Measurements from ENCODE around the gene CDK9. TPM values are rescaled to one million over a fixed set of nuclear protein-coding genes. Genes with fewer than 3 reads are reported as not detected.

Gene CDK9
- polyA plus RNA-seq, 1 donor from 2014 or later = 65.3 TPM

DNA sequence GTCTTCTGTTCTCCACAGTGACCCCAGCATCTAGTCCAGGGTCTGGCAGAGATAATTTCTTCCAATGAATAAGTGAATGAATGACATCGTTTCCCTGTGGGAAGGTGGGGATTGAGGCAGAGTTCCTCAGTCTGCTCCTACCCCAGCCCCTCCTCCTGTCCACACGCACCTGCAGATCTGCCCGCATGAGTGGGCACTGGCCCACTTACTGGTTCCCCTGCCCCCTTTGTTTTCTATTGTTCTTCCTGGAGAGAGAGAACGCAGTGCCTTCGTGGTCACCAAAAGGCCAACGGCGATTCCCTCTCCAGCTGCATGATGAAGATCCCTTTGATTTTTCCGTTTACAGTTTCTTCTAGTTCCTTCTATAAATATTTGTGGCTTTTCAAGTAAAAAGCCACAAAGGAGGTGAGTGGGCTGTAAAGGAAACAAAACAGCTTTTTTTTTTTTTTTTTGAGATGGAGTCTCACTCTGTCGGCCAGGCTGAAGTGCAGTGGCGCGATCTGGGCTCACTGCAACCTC, 11.1 kb downstream of the CDK9 start:
- Mint-ChIP-seq H3K27ac (peak overlapping the region; percentile 33 to 85 (median 81)), H3K36me3 (no peaks in the 10 kb centered on the region), H3K4me1 (peaks cover 13 to 24% (median 20%) of the 10 kb centered on the region in 3 donors), H3K4me3 (peak overlapping the region; percentile 56 to 90 (median 78)), H3K27me3 (no peaks in the 10 kb centered on the region), H3K9me3 (no peaks in the 10 kb centered on the region)

DNA sequence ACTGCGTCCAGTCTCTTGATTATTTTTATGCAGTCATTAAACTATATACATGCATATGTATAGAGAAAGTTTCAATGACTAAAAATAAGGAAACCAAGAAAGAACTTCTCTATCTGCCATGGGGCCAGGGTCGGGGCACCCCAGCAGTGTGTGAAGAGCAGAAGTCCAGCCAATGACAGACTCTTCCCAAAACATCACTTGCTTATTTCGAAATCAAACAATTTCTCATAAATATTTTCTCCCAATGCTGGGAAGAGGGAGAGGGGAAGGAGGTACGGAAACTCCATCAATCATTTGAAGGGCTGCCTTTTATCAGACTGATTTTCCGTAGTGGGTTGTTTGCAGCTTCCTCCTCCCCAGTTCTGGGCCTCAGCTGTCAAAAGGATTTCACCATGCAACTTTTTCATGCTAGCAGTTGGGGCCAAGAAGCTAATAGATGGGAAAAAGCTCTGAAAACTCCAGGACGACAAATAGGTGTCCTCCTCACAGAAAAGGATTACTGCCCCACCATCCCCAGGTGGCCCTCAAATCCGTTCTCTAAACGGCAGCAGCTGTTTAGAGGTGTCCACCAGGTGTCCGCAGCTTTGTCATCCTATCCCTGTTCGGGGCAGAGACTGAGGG, 16.2 kb downstream of the CDK9 start:
- Mint-ChIP-seq H3K4me1 (peaks cover 13 to 28% (median 16%) of the 10 kb centered on the region in 3 donors), H3K36me3 (peaks cover 3% of the 10 kb centered on the region)

DNA sequence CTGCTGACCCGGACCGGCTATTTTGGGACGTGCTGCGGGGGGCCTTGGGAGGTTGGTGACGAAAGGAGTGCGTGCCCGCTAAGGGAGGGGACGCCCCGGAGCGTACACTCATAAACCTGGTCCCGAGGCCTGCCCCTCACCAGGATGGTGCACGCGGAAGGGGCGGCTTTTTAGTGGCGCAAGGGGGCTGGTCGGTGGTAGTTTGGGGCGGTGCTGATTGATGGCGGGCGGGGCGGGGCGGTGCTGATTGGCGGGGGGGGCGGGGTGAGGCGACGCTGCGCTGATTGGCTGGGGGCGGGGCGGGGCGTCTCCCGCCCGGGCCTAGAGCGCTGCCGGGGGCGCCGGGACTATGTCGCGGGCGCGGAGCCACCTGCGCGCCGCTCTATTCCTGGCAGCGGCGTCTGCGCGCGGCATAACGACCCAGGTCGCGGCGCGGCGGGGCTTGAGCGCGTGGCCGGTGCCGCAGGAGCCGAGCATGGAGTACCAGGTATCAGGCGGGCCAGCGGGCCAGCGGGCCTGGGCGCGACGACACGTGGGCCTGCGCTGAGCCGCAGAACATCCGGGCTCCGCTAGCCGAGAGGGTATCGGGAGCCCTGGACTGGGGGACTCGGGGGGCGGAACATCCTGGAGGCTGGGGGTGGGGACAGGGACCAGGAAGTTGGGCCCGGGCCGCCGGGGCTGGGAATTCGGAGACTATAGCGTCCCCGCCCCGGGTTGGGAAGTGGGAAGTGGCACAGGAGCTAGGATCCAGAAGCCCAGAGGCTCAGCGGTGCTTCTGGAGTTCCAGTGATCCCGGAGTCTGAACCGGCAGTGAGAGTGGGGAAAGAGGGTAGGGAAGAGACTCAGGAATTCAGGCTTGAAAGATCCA, 17.0 kb downstream of the CDK9 start, which contains the start of gene FPGS:
Gene FPGS, plus strand, starts transcription at position 307 of the 868 bp plus-strand sequence. Its CDS starts 43 bp downstream, at position 350.
- Mint-ChIP-seq H3K36me3 (peaks cover 3% of the 10 kb centered on the region), H3K27ac (peak within 1 kb of the TSS; percentile 92 to 96 (median 94)), H3K4me3 (peak within 1 kb of the TSS; percentile 87 to 96 (median 95)), H3K9me3 (no peaks in the 10 kb centered on the region), H3K4me1 (peaks cover 10 to 22% (median 15%) of the 10 kb centered on the region in 3 donors), H3K27me3 (no peaks in the 10 kb centered on the region)

More for the DNA sequence above, 16.2 kb downstream of the CDK9 start:
- H3K27me3 Mint-ChIP-seq = no peaks in the 10 kb centered on the region
- peak overlapping the region; percentile 85 to 96 (median 95) for H3K4me3 Mint-ChIP-seq
- H3K27ac Mint-ChIP-seq = peak overlapping the region; percentile 83 to 96 (median 92)
- no peaks in the 10 kb centered on the region for H3K9me3 Mint-ChIP-seq

DNA sequence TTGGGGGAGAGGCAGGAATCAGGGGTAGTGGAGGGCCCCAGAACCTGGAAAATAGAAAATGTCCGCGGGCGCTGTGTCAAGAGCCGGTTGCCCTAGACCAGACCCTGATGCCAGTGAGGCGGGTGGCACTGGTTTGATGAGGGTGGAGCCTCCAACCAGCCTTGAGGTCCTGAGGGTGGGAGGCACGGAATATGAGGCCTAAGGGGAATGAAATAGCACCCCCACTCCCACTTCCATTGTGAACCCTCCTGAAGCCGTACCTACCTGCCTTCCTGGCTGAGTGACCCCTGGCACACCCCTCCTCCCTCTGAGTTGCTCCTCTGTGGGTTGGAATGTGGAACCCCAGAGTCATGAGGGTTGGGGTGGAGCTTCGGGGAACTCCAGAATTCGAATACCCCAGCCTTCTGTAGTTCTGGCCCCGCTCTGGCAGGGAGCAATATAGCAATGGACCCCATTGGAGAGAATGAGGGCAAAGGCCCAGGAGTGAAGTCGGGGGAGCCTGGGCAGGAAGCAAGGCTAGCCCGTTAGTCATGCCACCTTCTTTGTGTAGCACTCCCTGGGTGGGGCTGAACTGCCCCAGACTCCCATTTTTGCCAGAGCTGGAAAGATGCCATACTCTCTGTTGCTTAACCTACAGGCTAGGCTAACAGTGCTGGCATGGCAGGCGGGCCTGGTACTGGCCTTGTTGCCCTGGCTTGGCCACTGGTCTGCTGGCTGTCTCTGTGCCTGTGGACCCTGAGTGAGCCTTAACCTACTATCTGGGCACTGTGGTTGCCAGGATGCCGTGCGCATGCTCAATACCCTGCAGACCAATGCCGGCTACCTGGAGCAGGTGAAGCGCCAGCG, 17.9 kb downstream of the CDK9 start:
- Mint-ChIP-seq H3K9me3 (no peaks in the 10 kb centered on the region), H3K27me3 (no peaks in the 10 kb centered on the region), H3K4me3 (peak overlapping the region; percentile 87 to 96 (median 95)), H3K27ac (peak overlapping the region; percentile 92 to 96 (median 94)), H3K4me1 (peaks cover 8 to 21% (median 13%) of the 10 kb centered on the region in 3 donors), H3K36me3 (peaks cover 3% of the 10 kb centered on the region)

DNA sequence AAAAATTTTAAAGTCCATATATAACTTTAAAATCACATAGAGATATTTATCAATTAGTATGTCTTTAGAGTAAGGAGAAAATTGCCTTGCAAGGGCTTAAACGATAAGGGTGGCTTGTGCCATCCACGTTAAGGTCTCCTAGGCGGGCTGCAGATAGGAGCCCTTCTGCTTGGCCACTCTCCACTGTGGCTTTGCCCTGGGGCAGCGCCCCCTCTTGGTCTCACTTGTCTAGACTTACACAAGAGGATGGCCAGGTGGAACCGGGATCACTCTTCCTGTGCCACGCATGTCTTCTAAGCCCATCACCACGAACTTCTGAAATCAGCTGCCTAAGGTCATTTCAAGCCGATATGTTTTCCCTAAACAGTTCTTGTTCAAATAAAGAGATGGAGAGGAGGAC, 19.8 kb downstream of the CDK9 start:
- Mint-ChIP-seq H3K4me1 (peaks cover 8 to 21% (median 13%) of the 10 kb centered on the region in 3 donors), H3K36me3 (peaks cover 3% of the 10 kb centered on the region), H3K27me3 (no peaks in the 10 kb centered on the region), H3K4me3 (peak overlapping the region in 2 of 4 donors; percentile 31 to 52), H3K9me3 (no peaks in the 10 kb centered on the region), H3K27ac (peak overlapping the region; percentile 32 to 83 (median 73))

DNA sequence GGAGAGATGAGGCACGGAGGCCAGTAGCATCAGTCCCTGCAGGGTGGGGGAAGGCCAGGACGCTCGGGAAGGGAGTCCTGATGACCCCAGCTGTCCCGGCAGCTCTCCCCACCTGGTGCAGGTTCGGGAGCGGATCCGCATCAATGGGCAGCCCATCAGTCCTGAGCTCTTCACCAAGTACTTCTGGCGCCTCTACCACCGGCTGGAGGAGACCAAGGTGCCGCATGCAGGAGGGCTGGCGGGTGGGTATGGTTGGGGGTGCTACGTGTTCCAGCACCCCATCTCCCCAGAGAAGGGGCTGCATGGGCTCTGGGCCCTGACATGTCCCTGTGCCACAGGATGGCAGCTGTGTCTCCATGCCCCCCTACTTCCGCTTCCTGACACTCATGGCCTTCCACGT, 21.0 kb downstream of the CDK9 start:
- H3K9me3 Mint-ChIP-seq = no peaks in the 10 kb centered on the region
- no peak overlapping the region for H3K27ac Mint-ChIP-seq
- no peaks in the 10 kb centered on the region for H3K27me3 Mint-ChIP-seq
- H3K36me3 Mint-ChIP-seq = peaks cover 3% of the 10 kb centered on the region
- peaks cover 6 to 18% (median 12%) of the 10 kb centered on the region in 3 donors for H3K4me1 Mint-ChIP-seq
- no peak overlapping the region for H3K4me3 Mint-ChIP-seq

DNA sequence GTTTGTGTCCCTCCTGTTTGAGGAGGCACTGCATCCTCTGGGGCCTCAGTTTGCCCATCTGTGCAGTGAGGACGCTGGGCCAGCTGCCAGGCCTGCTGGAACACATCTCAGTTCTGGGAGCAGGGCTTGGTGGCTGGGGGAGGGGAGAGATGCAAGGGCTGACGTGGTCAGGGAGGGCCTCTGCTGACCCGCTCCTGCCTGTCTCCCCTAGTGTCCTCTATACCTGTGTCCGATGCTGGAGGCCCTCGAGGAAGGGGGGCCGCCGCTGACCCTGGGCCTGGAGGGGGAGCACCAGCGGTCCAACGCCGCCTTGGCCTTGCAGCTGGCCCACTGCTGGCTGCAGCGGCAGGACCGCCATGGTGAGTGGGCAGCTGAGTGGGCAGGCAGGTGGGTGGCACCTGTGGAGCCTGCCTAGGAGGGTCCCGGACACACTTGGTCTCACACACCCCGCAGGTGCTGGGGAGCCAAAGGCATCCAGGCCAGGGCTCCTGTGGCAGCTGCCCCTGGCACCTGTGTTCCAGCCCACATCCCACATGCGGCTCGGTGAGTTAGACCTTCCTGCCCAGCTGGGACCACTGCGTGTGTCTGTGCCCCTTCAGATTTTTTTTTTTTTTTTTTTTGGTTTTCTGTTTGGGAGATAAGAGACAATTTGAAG, 22.6 kb downstream of the CDK9 start:
- peaks cover 3% of the 10 kb centered on the region for H3K36me3 Mint-ChIP-seq
- peaks cover 0 to 13% (median 8%) of the 10 kb centered on the region in 3 donors for H3K4me1 Mint-ChIP-seq
- peak overlapping the region in 1 of 3 donors; percentile 45 for H3K27ac Mint-ChIP-seq

DNA sequence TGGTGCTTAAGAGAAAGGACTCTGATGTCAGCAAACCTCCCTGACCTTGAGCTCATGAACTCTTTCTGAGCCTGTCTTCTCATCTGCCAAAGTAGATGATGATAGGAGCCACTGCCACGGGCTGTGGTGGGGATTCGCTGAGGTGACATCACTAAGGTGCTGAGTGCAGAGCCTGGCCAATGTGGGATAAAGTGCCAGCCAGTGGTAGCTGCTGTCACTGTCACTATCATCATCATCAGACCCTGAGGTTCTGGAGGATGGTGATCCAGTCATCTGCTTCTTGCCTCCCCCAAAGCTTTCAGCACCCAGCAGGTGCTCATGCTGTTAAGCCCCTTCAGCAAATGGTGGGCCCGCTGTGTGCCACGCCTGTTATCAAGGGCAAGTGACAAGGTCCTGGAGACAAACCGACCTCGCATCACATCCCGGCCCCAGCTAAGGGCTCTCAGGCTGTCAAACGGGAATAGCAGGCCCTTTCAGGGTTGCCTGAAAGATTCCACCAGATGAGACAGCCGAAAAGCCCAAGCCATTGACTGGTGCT, 23.2 kb downstream of the CDK9 start:
- Mint-ChIP-seq H3K9me3 (no peaks in the 10 kb centered on the region), H3K36me3 (peaks cover 3% of the 10 kb centered on the region), H3K4me1 (peaks cover 0 to 9% (median 6%) of the 10 kb centered on the region in 3 donors), H3K27me3 (no peaks in the 10 kb centered on the region), H3K4me3 (no peak overlapping the region), H3K27ac (peak overlapping the region in 1 of 3 donors; percentile 45)

More for the DNA sequence above, 22.6 kb downstream of the CDK9 start:
- H3K9me3 Mint-ChIP-seq = no peaks in the 10 kb centered on the region
- H3K4me3 Mint-ChIP-seq = no peak overlapping the region
- H3K27me3 Mint-ChIP-seq = no peaks in the 10 kb centered on the region

DNA sequence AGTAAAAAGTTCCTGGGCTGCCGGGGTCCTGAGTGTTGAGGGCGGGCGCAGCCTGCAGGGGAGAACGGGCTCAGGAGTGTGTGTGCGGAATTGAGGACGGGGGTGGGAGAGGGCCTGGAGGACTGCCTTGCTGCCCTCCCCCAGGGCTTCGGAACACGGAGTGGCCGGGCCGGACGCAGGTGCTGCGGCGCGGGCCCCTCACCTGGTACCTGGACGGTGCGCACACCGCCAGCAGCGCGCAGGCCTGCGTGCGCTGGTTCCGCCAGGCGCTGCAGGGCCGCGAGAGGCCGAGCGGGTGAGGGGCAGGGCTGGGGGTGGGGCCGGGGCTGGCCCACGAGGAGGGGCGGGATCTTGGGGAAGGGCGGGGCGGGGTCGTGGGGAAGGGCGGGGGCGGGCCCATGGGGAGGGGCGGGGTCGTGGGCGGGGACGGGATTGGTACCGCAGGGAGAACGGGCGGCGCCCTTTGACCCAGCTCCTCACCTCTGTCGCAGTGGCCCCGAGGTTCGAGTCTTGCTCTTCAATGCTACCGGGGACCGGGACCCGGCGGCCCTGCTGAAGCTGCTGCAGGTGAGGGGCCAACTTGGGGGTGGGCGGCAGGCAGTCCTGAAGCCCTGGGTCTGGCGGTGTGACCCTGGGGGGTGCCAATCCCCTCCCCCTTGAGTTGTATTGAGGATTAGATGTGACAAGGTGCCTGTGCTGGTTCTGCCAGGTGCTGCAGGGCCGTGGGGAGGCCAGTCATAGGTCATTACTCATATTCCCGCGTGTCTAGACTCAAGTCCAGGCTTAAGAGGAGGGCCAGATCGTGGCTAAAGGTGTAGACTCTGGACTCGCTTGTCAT, 23.9 kb downstream of the CDK9 start:
- Mint-ChIP-seq H3K4me3 (no peak overlapping the region), H3K36me3 (peaks cover 3% of the 10 kb centered on the region), H3K9me3 (no peaks in the 10 kb centered on the region), H3K27me3 (no peaks in the 10 kb centered on the region), H3K27ac (no peak overlapping the region), H3K4me1 (peaks cover 0 to 3% (median 3%) of the 10 kb centered on the region in 3 donors)

DNA sequence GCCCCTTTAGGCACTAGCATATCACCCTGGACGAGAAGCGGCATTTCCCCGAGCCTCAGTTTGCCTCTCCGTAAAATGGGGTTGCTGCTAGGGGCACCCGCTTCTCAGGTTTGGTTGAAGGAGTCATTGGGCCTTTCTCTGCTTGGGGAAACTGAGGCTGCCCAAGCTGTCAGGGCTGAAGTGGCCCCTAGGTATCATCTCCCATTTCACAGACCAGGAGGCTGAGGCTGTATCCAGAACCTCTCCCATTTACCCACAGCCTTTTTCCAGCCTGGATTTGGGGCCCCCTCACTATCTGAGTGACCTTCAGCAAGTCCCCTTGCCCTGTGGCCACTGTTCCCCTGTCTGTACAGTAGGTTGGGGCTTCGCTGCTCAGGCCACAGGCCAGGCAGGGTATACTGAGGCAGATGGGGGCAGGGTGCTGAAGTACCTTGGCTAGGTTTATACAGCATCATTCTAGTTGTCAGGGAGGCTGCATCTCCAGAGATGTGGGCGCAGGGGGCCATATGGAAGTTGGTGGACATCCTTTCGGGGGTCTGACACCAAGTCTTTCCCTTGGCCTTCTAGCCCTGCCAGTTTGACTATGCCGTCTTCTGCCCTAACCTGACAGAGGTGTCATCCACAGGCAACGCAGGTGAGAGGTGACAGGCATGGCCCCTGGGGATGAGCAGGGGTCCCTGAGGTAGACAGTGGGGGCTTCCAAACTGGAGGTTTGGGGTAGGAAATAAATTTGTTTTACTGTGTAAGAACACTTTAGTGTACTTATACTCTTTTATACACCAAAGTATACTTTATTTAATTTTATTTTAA, 24.7 kb downstream of the CDK9 start:
- H3K27me3 Mint-ChIP-seq = no peaks in the 10 kb centered on the region
- H3K27ac Mint-ChIP-seq = no peak overlapping the region
- H3K4me3 Mint-ChIP-seq = no peak overlapping the region
- peaks cover 0 to 3% (median 3%) of the 10 kb centered on the region in 3 donors for H3K4me1 Mint-ChIP-seq
- H3K36me3 Mint-ChIP-seq = peaks cover 3% of the 10 kb centered on the region
- H3K9me3 Mint-ChIP-seq = no peaks in the 10 kb centered on the region

DNA sequence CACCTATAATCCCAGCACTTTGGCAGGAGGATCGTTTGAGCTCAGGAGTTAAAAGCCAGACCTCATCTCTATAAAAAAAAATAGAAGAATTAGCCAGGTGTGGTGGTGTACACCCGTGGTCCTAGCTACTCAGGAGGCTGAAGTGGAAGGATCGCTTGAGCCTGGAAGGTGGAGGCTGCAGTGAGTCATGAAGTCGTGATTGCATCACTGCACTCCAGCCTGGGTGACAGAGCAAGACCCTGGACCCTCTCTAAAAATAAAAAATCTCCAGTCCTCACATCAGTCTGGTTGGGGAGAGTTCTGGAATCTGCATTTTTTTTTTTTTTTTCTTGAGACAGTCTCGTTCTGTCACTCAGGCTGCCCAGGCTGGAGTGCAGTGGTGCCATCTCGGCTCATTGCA, 26.2 kb downstream of the CDK9 start:
- H3K9me3 Mint-ChIP-seq = no peaks in the 10 kb centered on the region
- H3K36me3 Mint-ChIP-seq = no peaks in the 10 kb centered on the region
- H3K27ac Mint-ChIP-seq = no peak overlapping the region
- no peak overlapping the region for H3K4me3 Mint-ChIP-seq
- H3K27me3 Mint-ChIP-seq = no peaks in the 10 kb centered on the region
- no peaks in the 10 kb centered on the region for H3K4me1 Mint-ChIP-seq

DNA sequence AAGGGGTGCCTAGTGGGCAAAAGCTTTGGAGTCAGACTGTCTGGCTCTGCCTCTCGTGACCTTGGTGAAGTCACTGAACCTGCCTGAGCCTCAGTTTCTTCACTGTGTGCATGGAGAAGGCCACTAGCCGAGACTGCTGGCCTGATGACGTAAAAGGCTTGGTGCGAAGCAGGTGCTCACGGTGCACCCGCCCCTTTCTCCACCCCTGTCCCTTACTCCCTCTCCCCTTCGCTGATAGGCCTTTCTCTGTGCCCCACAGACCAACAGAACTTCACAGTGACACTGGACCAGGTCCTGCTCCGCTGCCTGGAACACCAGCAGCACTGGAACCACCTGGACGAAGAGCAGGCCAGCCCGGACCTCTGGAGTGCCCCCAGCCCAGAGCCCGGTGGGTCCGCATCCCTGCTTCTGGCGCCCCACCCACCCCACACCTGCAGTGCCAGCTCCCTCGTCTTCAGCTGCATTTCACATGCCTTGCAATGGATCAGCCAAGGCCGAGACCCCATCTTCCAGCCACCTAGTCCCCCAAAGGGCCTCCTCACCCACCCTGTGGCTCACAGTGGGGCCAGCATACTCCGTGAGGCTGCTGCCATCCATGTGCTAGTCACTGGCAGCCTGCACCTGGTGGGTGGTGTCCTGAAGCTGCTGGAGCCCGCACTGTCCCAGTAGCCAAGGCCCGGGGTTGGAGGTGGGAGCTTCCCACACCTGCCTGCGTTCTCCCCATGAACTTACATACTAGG, 27.3 kb downstream of the CDK9 start:
- Mint-ChIP-seq H3K27me3 (no peaks in the 10 kb centered on the region), H3K27ac (no peak overlapping the region), H3K36me3 (no peaks in the 10 kb centered on the region), H3K4me1 (peaks cover 0 to 3% (median 0%) of the 10 kb centered on the region in 3 donors), H3K9me3 (no peaks in the 10 kb centered on the region), H3K4me3 (no peak overlapping the region)

All from IgD-negative memory B cell (primary cell).